ENCODE data around the gene TFF1.
A peak's percentile ranks its signal among the peaks of the same experiment; 100 is the strongest.

The TFF1 gene

DNA sequence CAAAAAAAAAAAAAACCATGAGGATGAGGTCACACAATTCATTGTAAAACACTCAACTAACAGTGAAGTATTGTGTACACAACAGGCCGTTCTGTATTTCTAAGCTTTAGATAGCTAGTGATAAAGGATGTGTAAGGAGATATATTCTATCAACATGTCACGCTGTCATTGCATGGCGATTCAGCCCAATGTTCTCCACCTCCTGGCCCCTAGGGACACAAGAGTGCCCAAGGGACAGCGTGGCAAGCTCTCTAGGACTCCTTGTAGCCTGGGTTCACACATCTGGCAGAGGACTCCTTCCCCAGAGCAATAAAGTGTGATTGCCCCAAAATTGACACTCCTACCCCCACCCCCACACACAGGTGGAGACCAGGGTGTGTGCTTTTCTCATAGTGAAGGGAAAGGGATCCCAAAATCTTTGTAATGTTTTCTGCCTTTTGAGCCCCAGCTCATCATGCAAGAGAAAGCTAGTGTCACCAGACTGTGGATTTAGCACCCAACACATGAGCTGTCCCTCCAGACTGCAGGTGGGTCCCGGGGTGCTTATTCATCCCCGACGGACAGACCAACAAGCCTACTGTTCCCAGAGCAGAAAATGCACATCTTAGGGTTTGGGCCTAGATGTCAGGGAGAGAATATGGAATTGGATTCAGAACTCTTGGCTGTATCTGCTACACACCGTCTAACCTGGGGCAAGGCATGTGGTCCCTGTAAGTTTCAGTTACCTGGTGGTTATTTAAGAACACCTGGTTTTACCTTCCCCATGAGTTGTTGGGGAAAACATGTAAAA is 18.0 kb upstream of the TFF1 start:
- no peaks in the 10 kb centered on the region for H3K27me3 ChIP-seq (ENCODE audit: control insufficient read depth in 1 of 2, insufficient read depth in 2 of 2, low read length in 2 of 2)
- H3K4me3 ChIP-seq (ENCODE audit: low read depth in 1 of 2, low read length in 2 of 2): peak overlapping the region in 1 of 2 donors; percentile 5
- peaks cover 5 to 11% of the 10 kb centered on the region in 2 donors for H3K9me3 ChIP-seq (ENCODE audit: control insufficient read depth in 1 of 2, low read length in 2 of 2)
- peaks cover 46 to 52% of the 10 kb centered on the region in 2 donors for H3K4me1 ChIP-seq (ENCODE audit: control insufficient read depth in 1 of 2, insufficient read depth in 2 of 2, low read length in 2 of 2)
- H3K27ac ChIP-seq (ENCODE audit: low read depth, low read length): no peak overlapping the region
- no peak overlapping the region for H3K9ac ChIP-seq (ENCODE audit: low read depth in 1 of 2, low read length in 2 of 2)
- H3K36me3 ChIP-seq (ENCODE audit: control insufficient read depth in 1 of 2, insufficient read depth in 2 of 2, low read length in 2 of 2): peaks cover 0 to 5% of the 10 kb centered on the region in 2 donors

DNA sequence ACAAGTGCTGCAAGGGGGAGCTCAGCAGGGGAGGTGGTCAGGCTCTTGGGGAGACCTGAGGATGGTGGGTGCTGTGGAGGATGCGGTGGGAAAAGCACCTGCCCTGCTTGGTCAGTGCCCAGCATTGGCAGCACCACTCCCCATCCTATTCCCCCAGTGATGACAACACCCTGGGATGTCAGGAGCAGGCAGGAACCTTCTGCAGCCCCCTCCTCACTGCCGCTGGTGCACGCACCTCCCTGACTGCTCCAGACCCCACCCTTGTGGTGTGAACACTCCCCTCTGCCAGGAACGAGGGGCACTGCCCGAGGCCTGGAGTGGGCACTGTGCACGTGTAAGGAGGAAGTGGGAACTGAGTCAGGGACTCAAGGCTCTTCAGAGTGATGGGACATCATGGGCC is 17.0 kb upstream of the TFF1 start:
- H3K36me3 ChIP-seq (ENCODE audit: control insufficient read depth in 1 of 2, insufficient read depth in 2 of 2, low read length in 2 of 2): peaks cover 0 to 5% of the 10 kb centered on the region in 2 donors
- no peaks in the 10 kb centered on the region for H3K27me3 ChIP-seq (ENCODE audit: control insufficient read depth in 1 of 2, insufficient read depth in 2 of 2, low read length in 2 of 2)
- no peak overlapping the region for H3K9ac ChIP-seq (ENCODE audit: low read depth in 1 of 2, low read length in 2 of 2)
- H3K9me3 ChIP-seq (ENCODE audit: control insufficient read depth in 1 of 2, low read length in 2 of 2): peaks cover 5 to 11% of the 10 kb centered on the region in 2 donors
- no peak overlapping the region for H3K27ac ChIP-seq (ENCODE audit: low read depth, low read length)
- peaks cover 36 to 44% of the 10 kb centered on the region in 2 donors for H3K4me1 ChIP-seq (ENCODE audit: control insufficient read depth in 1 of 2, insufficient read depth in 2 of 2, low read length in 2 of 2)
- H3K4me3 ChIP-seq (ENCODE audit: low read depth in 1 of 2, low read length in 2 of 2): no peak overlapping the region

DNA sequence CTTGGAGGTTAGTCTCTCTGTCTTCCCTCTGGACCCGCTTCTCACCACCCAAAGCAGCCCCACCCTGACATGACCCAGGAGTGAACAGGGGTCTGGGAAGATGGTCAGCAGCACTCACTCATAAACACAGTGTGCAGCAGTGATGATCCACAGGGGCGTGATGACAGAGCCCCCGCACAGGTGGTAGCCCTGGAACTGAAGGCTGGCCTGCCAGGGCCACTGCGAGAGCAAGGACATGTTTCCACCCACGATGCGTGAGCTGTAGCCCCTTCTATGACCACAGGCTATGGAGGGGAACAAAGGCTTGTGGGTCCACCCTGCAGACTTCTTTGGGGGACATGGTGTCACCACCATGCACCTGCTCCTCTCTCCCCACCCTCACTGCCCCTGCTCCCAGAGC is 16.6 kb upstream of the TFF1 start:
- Histone ChIP-seq H3K27ac (ENCODE audit: low read depth, low read length) (no peak overlapping the region), H3K36me3 (ENCODE audit: control insufficient read depth in 1 of 2, insufficient read depth in 2 of 2, low read length in 2 of 2) (peaks cover 0 to 5% of the 10 kb centered on the region in 2 donors), H3K27me3 (ENCODE audit: control insufficient read depth in 1 of 2, insufficient read depth in 2 of 2, low read length in 2 of 2) (no peaks in the 10 kb centered on the region), H3K9ac (ENCODE audit: low read depth in 1 of 2, low read length in 2 of 2) (no peak overlapping the region), H3K4me1 (ENCODE audit: control insufficient read depth in 1 of 2, insufficient read depth in 2 of 2, low read length in 2 of 2) (peaks cover 32 to 40% of the 10 kb centered on the region in 2 donors), H3K9me3 (ENCODE audit: control insufficient read depth in 1 of 2, low read length in 2 of 2) (peaks cover 5 to 11% of the 10 kb centered on the region in 2 donors), H3K4me3 (ENCODE audit: low read depth in 1 of 2, low read length in 2 of 2) (no peak overlapping the region)

DNA sequence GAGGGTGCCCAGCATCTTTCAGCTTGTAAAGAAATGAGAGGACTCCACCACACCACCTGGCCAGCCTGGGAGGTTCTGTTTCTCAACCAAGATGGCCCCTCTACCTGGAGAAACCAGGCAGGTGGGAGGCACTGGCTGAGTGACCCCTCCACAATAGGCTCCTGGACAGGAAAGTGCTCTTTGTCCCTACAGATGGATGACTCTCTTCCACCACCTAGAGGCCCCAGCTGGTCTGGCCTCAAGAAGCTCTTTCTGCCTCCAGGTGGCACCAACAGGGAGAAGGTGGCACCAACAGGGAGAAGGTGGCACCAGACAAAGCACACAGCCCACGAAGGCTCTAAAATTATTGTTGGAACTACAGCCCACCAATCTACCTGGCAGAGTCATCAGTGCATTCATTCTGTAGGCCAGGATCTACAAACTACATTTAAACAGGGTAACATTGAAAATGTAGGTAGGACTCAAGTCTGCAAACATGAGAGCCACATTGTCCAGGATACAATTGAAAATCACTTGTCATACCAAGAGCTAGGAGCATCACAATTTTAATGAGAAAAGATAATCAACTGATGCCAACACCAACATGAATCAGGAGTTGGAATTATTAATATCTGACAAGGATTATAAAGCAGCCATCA is 15.1 kb upstream of the TFF1 start:
- Histone ChIP-seq H3K27ac (ENCODE audit: low read depth, low read length) (no peak overlapping the region), H3K27me3 (ENCODE audit: control insufficient read depth in 1 of 2, insufficient read depth in 2 of 2, low read length in 2 of 2) (no peaks in the 10 kb centered on the region)

DNA sequence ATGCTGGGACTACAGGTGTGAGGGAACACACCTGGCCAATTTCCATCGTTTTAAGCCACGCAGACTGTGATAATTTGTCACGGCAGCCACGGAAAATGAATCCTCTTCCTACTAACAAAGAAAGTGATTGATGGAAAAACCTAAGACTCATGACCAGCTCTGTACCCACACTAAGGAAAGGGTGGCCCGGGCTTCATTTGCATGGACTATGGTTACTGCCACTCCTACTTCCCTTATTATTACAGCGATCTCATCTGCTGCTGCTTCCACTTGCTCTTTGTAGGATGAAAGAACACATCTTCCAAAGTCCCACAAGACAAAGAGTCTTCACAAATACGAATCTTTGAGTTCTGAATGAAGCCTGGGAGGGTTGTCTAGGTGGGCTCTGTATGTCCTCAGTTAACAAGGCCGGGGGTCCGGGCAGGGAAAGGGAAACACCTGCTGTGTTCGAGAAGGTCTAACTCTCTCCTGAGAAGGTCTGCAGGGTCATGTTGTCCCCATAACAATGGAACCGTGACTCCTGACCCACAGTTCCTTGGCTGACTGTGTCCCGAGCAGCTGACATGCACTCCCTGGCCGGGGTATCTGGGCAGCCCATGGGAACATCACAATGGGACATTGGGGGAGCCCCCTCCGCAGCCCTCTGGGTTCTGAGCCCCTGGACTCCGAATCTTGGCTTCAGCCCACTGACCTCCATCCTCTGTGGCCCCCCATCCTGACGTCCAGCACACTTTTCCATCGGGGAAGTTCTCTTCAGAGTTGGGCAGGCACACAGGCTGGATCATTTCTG is 13.3 kb upstream of the TFF1 start:
- Histone ChIP-seq H3K4me1 (ENCODE audit: control insufficient read depth in 1 of 2, insufficient read depth in 2 of 2, low read length in 2 of 2) (peaks cover 20 to 22% of the 10 kb centered on the region in 2 donors), H3K27me3 (ENCODE audit: control insufficient read depth in 1 of 2, insufficient read depth in 2 of 2, low read length in 2 of 2) (no peaks in the 10 kb centered on the region), H3K36me3 (ENCODE audit: control insufficient read depth in 1 of 2, insufficient read depth in 2 of 2, low read length in 2 of 2) (peaks cover 0 to 5% of the 10 kb centered on the region in 2 donors), H3K27ac (ENCODE audit: low read depth, low read length) (no peak overlapping the region), H3K4me3 (ENCODE audit: low read depth in 1 of 2, low read length in 2 of 2) (no peak overlapping the region), H3K9ac (ENCODE audit: low read depth in 1 of 2, low read length in 2 of 2) (no peak overlapping the region), H3K9me3 (ENCODE audit: control insufficient read depth in 1 of 2, low read length in 2 of 2) (peaks cover 5 to 11% of the 10 kb centered on the region in 2 donors)

More for the DNA sequence above, 15.1 kb upstream of the TFF1 start:
- Histone ChIP-seq H3K9me3 (ENCODE audit: control insufficient read depth in 1 of 2, low read length in 2 of 2) (peaks cover 5 to 11% of the 10 kb centered on the region in 2 donors), H3K36me3 (ENCODE audit: control insufficient read depth in 1 of 2, insufficient read depth in 2 of 2, low read length in 2 of 2) (peaks cover 0 to 5% of the 10 kb centered on the region in 2 donors), H3K9ac (ENCODE audit: low read depth in 1 of 2, low read length in 2 of 2) (no peak overlapping the region), H3K4me1 (ENCODE audit: control insufficient read depth in 1 of 2, insufficient read depth in 2 of 2, low read length in 2 of 2) (peaks cover 20 to 29% of the 10 kb centered on the region in 2 donors), H3K4me3 (ENCODE audit: low read depth in 1 of 2, low read length in 2 of 2) (no peak overlapping the region)

DNA sequence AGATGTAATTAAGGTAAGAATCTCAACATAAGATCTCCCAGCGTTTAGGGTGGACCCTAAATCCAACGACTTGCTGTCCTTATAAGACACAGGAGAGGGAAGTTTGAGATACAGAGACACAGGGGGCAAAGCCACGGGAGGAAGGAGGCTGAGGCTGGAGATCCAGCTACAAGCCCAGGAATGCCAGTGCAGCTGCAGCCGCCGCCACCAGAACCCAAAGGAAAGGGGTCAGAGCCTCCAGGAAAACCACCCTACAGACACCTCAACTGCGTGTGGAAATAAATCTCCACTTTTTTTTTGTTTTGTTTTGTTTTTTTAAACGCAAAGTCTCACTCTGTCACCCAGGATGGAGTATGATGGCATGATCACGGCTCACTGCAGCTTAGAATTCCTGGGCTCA is 12.1 kb upstream of the TFF1 start:
- Histone ChIP-seq H3K36me3 (ENCODE audit: control insufficient read depth in 1 of 2, insufficient read depth in 2 of 2, low read length in 2 of 2) (peaks cover 0 to 5% of the 10 kb centered on the region in 2 donors), H3K27ac (ENCODE audit: low read depth, low read length) (no peak overlapping the region), H3K9ac (ENCODE audit: low read depth in 1 of 2, low read length in 2 of 2) (no peak overlapping the region), H3K27me3 (ENCODE audit: control insufficient read depth in 1 of 2, insufficient read depth in 2 of 2, low read length in 2 of 2) (no peaks in the 10 kb centered on the region), H3K4me3 (ENCODE audit: low read depth in 1 of 2, low read length in 2 of 2) (no peak overlapping the region), H3K4me1 (ENCODE audit: control insufficient read depth in 1 of 2, insufficient read depth in 2 of 2, low read length in 2 of 2) (peaks cover 12 to 14% of the 10 kb centered on the region in 2 donors), H3K9me3 (ENCODE audit: control insufficient read depth in 1 of 2, low read length in 2 of 2) (peaks cover 5 to 11% of the 10 kb centered on the region in 2 donors)

DNA sequence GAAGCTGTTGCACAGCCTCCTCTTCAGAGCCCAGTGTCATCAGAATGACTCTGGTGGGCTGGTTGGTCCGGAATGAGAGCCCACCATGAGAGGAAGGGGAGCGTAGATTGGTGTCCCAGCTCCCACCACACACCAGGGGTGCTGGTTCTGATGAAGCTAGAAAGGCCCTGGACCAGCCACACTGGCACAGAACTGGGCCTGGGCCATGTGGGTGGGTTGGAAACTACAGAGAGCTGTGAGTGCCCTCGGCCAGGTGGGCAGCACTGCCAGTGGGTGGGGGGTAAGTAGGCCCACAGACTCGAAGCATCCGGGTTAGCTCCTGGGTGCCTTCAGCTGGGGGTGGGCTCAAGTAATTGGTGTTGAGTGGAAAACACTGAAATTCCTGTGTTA is 11.6 kb upstream of the TFF1 start:
- Histone ChIP-seq H3K9ac (ENCODE audit: low read depth in 1 of 2, low read length in 2 of 2) (no peak overlapping the region), H3K4me1 (ENCODE audit: control insufficient read depth in 1 of 2, insufficient read depth in 2 of 2, low read length in 2 of 2) (peaks cover 12 to 14% of the 10 kb centered on the region in 2 donors), H3K36me3 (ENCODE audit: control insufficient read depth in 1 of 2, insufficient read depth in 2 of 2, low read length in 2 of 2) (peaks cover 0 to 5% of the 10 kb centered on the region in 2 donors), H3K27me3 (ENCODE audit: control insufficient read depth in 1 of 2, insufficient read depth in 2 of 2, low read length in 2 of 2) (no peaks in the 10 kb centered on the region), H3K4me3 (ENCODE audit: low read depth in 1 of 2, low read length in 2 of 2) (no peak overlapping the region), H3K27ac (ENCODE audit: low read depth, low read length) (no peak overlapping the region), H3K9me3 (ENCODE audit: control insufficient read depth in 1 of 2, low read length in 2 of 2) (peaks cover 5 to 11% of the 10 kb centered on the region in 2 donors)

DNA sequence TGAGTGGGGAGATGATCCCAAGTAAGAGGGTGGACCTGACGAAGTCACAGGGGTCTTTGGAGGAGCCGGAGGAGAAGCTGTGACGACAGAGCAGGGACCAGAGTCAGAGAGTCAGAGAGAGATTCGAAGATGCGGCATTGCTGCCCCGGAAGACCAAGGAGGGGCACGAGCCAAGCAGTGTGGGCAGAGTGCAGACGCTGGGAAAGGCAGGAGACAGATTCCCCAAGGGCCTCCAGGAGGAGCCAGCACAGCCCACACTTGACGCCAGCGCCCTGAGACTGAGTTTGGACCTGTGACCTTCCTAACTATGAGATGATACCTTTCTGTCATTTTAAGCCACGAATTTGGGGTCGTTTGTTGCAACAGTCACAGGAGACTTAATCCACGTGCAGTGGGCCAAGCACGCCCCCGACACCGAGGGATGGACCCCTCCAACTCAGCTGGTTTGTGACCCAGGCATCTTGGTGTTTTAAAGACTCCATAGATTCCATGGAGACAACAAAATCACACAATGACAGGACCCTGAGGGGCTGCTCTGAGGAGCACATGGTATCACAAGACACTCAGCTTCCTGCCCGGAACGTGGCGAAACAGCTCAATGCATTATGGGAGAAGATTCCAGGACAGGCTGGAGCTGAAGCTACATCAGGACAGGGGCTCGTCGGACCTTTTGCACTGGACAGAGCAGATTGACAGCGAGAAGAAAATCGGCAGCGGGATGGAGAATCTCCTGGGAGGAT is 11.0 kb upstream of the TFF1 start:
- H3K4me3 ChIP-seq (ENCODE audit: low read depth in 1 of 2, low read length in 2 of 2): no peak overlapping the region
- peaks cover 12 to 14% of the 10 kb centered on the region in 2 donors for H3K4me1 ChIP-seq (ENCODE audit: control insufficient read depth in 1 of 2, insufficient read depth in 2 of 2, low read length in 2 of 2)
- no peak overlapping the region for H3K9ac ChIP-seq (ENCODE audit: low read depth in 1 of 2, low read length in 2 of 2)
- no peaks in the 10 kb centered on the region for H3K27me3 ChIP-seq (ENCODE audit: control insufficient read depth in 1 of 2, insufficient read depth in 2 of 2, low read length in 2 of 2)
- no peak overlapping the region for H3K27ac ChIP-seq (ENCODE audit: low read depth, low read length)
- H3K9me3 ChIP-seq (ENCODE audit: control insufficient read depth in 1 of 2, low read length in 2 of 2): peaks cover 5 to 10% of the 10 kb centered on the region in 2 donors
- peaks cover 0 to 5% of the 10 kb centered on the region in 2 donors for H3K36me3 ChIP-seq (ENCODE audit: control insufficient read depth in 1 of 2, insufficient read depth in 2 of 2, low read length in 2 of 2)

DNA sequence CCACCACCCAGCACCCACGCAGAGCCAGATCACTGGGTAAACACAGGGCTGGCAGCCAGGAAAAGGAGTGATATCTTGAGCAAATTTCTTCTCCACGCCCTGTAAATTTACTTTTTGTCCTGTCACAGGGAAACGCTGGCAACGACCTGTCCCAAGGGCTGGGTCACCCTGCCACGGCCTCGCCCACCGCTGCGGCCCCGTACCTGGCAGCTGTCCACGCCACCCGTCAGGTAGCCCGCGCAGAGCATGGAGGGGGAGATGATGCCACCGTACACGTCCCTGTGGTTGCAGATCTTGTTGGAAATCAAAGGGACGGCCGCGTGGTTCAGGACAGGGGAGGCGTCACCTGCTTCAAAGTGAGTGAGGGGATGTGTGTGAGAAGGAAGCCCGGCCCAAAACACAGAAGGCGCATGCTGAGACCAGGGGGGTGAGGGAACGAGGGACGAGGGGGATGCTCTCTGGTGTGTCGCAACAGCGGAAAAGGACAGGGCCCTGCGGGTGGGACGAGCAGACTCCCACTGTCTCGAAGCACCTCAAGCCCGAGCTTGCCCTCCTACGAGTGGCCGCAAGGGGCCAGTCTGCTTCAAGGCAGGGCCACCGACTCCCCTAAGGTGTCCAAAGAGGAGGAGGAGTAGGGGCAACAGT is 10.1 kb upstream of the TFF1 start:
- peak overlapping the region in 1 of 2 donors; percentile 23 for H3K9ac ChIP-seq (ENCODE audit: low read depth in 1 of 2, low read length in 2 of 2)
- H3K4me3 ChIP-seq (ENCODE audit: low read depth in 1 of 2, low read length in 2 of 2): peak overlapping the region in 1 of 2 donors; percentile 16
- H3K27me3 ChIP-seq (ENCODE audit: control insufficient read depth in 1 of 2, insufficient read depth in 2 of 2, low read length in 2 of 2): no peaks in the 10 kb centered on the region

More for the DNA sequence above, 10.1 kb upstream of the TFF1 start:
- peaks cover 12 to 14% of the 10 kb centered on the region in 2 donors for H3K4me1 ChIP-seq (ENCODE audit: control insufficient read depth in 1 of 2, insufficient read depth in 2 of 2, low read length in 2 of 2)
- H3K36me3 ChIP-seq (ENCODE audit: control insufficient read depth in 1 of 2, insufficient read depth in 2 of 2, low read length in 2 of 2): no peaks in the 10 kb centered on the region
- no peak overlapping the region for H3K27ac ChIP-seq (ENCODE audit: low read depth, low read length)
- peaks cover 0 to under 1% of the 10 kb centered on the region in 2 donors for H3K9me3 ChIP-seq (ENCODE audit: control insufficient read depth in 1 of 2, low read length in 2 of 2)

All from duodenal mucosa (tissue), 2 donors.